Measurements from ENCODE around the gene TNFRSF14. TPM values are rescaled to one million over a fixed set of nuclear protein-coding genes. Genes with fewer than 3 reads are reported as not detected.

TNFRSF14 gene
- total RNA-seq, 1 donor from 2014 or later = 66.8 TPM

DNA sequence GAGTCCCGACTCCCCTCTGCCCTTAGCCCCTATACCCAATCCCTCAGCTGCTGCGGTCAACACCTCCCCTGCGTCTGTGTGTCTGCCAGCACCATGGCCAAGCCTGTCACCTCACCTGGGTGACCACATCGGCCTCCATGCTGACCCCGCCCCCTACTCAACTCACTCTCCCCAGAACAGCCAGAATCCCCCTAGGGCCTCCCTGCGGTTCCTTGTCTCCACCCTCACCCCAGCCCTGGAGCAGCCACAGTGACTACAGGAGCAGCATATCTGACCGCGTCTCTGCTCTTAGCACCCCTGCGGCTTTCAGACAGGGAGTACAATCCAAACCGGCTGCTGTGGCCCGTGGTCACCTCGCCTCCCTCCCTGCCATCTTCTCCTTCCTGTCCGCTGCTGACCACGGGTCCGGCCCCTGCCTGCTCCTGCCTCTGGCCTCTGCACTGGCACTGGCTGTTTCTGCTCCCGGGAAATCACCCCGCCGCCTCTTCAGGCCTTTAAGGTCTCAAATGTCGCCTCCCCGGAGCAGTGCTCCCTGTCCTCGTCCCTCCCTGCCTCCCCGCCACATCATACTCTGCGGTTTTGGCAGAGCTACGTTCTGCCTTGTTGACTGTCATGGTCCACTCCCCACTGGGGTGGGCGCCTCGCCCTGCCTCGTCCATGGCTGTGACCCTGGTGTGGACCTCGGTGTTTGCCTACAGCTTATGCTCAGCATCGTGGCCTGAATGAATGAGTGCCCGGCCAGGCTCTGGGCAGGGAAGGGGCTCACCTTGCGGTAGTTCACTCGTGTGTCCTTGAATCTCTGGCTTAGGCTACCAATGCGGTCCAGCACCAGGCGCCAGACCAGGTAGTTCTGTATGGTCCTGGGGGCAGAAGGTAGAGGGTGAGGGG is 41.5 kb downstream of the TNFRSF14 start:
- no peak for DNase-seq (ENCODE audit: low read depth in 2 of 2)

DNA sequence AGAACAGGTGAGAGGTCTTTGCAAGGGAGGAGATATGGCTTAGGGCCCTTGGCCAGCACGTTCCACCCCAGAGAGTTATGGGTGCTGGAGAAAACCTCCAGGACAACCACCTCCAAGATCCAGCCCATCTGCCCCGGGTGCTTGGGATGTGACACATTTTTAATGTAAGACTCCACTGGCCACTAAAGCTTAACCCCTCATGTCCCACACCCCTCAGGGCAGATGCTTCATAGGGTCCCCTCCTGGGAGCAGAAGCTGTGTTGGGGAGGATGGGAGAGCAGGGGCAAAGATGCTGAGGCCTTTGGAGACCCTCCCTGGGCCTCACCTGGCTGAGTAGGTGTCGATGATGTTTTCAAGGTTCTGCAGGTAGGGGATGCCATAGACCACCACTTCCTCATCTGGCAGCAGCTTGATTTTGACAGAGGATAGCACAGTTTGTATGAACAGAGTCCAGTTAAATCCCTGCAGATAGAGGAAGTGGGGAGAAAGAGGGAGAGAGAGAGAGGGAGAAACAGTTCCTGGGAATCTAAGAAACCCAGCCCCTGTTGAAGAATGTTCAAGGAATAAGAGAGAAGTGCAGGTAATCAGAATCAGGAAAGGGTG is 42.3 kb downstream of the TNFRSF14 start:
- no peak for DNase-seq (ENCODE audit: low read depth in 2 of 2)

DNA sequence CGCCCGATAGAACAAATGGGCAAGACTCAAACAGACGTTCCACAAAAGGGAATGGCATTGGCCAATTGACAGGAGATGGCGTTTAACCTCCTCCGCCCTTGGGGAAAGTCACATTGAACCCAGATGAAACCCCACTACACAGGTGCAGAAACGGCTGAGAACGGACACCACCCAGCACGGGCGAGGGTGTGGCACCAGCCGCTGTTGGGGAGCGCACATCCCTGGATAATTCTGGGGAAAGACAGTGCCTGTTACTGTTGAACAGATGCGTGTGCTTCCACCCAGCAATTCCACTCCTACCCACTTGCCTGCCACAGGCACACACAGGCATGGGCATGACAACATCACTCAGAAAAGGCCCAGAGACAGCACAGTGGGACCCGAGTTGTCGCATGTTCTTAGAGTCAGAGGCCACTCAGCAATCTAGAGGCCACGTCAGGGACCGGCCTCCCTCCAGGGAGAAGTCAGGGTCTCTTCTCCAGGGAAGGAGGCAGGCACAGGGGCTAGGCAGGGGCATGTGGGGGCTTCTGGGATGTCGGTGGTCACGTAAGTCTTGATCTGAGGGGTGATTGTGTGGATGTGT is 45.6 kb downstream of the TNFRSF14 start:
- DNase-seq (ENCODE audit: low read depth in 2 of 2) = no peak

DNA sequence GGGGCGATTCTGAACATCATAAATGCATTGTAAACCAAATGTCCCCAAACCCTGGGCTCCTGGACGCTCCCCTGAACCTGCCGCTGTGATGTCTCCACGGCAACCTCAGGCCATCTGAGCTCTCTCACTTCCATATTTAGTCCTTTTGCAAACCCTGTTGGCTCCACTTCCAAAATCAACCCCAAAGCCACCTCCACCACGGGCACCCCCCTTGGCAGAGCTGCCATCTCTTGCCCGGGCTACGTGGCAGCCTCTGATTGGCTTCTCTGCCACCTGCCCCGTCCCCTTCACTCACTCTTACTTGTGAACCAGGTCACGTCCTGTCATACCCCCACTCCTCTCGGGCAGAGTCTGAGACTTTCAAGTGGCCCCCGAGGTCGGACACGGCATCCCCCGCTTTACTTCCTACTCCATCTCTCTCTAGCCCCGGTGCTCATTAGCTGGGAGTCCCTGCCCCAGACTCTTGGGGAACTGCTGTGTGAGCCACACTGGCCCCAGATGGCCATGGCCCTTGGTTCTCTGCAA is 46.2 kb downstream of the TNFRSF14 start:
- DNase-seq (ENCODE audit: low read depth in 2 of 2) = no peak

DNA sequence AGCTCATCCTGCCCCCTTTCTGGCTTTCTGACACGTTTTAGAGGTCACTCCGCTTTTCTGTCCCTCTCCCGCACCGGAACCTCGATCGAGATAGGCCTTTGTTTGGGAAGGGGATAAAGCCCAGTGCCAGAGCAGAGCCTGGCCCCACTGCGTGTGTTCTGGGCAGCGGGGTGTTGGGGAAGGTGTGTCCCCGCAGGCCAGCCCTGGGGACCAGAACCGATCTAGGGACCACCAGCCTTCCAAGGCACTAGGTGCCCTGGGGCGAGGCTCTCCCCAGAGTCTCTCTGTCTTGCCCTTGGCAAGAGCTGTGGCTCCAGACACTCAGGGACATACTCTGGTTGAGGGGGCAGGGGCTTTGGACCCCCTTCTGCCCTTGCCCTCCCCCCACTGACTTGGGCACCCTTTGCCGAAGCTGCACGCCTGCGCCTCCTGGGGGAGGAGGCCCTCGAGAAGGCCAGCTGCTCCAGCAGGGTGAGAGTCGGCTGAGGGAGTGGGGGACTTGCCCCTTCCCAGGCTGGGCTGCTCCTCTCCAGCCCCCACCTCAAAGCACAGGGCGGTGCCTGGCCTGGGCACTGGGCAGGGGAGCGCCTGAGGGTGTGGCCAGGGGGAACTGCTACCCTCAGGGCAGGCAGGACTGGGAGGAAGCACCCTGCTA is 46.8 kb downstream of the TNFRSF14 start:
- no peak for DNase-seq (ENCODE audit: low read depth in 2 of 2)

DNA sequence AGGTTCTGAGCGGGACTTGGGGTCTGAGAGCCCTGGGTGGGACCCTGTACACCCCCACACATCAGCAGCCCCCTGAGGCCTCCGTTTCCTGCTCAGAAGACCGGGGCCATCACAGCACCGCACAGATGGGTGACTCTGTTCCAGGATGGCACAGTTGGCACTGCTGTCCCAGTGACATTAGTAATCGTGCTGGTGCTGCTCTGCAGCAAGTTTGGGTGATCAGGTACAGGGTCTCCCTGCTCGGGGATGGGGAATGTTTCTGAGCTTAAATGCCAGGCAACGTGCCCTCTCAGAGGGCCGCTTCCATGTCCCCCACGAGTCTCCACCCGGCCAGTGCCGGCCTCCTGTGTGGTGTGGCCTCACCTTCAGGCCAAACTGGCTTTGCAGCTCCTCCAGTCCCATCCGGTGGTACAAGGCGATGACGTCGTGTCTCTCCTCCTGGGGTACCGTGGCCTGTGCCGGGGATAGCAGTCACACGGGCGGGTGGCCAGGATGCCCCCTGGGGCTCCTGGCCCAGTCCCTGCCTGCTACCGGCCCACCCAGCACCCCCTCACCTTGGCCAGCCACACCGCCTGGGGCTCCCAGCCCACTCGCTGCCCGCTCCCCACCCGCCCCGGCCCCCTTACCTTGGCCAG is 47.5 kb downstream of the TNFRSF14 start:
- DNase-seq (ENCODE audit: low read depth in 2 of 2) = no peak

DNA sequence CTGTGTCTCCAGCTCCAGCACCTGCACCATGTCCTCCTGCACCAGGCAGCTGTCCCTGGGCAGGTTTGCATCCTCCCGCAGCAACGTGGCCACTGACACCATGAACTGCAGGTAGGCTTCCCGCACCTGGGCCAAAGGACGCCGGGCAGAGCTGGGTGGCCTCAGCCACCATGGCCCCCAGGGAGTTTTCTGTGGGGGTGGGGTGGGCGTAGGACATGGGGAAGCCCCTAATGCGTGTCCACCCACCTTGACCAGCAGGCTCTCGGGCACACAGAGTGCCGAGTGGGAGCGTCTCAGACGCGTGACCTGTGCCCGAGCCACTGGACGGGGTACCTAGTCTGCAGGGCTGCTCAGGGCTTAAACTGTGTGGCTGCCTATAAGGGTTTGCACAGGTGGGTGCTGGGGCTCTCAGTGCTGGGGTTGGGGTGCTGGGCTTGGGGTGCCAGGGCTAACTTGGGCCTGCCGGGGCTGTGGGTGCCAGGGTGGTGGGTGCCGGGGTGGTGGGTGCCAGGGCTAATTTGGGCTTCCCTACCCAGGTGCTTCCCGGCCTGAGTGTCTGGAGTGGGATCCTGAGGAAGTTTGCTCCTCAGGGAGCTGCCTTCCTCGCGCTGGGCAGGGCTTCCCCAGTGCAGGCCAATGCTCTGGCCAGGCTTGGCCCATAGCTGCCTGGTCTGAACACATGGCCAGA is 48.1 kb downstream of the TNFRSF14 start:
- no peak for DNase-seq (ENCODE audit: low read depth in 2 of 2)

DNA sequence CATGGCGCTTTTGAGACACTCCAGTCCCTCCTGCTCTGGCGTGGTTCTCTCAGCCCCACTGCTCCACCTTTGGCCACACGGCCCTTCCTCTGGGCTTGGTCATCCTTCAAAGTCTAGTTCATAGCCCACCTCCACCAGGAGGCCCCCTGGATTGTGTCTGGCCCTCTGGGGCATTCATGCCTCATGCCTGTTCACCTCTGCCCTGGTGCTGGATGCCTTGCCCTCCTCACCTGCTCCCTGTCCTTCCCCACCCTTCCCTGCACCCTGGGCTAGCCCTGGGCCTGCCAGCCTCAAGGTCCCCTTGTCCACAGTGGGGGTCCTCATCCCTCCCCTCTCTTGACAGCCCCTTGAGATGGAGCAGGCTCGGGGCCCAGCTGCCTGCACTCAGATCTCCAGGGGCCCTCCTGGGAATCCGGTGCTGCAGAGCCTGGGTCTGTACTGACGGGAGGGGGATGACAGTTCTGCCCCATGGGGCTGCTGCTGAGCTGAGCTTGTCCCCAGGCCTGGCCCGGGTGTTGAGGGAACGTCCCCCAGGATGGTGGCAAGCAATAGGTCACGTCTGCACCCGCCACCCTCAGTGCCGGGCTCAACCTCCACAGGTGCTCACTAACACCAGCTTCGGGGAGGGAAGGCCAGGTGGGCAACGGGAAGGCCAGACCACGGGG is 48.8 kb downstream of the TNFRSF14 start:
- DNase-seq (ENCODE audit: low read depth in 2 of 2) = no peak

DNA sequence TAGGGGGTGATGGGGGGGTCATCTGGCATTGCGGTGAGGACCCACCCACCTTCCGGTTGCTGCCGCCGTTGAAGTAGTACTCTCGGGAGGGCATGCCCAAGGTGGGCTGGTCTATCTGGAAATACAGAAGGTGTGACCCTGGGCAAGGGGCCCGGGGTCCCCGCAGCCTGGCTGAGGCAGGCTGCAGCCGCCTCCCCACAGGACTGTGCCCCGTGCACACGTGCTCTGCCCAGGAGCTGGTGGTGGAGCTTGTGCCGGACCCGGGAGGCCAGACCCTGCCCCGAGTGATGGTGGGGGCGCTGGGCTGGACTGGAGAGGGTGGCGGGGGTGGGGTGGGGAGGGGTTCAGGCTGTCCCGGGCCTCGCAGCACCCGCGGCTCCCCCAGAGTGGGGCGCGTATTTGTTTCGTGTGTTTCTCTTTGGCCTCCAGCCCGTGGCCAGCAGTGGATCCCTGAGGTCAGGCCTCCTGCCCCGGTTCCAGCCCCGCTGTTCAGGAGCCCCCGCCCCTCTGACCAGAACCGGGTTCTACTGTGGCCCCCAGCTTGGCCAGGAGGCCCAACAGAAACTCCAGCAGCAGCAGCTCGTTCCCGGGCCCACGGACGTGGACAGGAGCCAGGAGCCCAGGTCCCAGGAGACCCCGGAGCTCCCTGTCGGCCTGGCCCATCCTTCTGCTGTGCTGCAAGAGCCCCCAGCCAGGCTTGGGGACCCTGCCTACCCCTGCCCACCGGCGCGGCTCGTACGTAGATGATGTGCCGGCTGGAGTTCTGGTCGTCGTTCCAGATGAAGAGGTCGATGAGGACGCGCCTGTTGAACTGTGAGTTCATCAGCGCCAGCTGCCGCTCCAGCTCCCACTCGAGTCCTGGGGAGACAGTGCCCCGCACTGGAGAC is 49.6 kb downstream of the TNFRSF14 start:
- DNase-seq (ENCODE audit: low read depth in 2 of 2) = no peak

DNA sequence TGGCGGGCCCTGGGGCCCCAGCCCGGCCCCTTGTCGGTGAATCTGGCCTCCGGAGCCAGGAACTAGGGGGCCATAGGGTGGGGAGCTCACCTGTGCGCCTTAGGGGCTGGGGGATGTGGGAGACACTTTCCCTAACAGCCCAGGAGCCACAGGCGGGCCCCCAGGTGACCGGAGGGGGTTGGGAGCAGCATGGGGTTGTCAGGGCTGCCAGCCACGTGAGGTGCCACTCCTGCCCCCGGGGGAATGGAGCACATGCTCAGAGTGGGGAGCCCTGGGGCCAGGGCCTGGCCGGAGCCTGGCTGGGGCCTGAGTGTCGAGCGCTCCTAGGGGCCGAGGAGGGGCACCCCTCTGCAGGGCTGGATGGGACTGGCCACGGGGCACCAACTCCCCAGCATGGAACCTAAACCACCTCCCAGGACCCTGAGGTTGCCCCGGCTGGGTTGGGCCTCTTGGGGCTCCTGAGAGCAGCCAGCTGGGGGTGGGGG is 50.3 kb downstream of the TNFRSF14 start:
- no peak for DNase-seq (ENCODE audit: low read depth in 2 of 2)

DNA sequence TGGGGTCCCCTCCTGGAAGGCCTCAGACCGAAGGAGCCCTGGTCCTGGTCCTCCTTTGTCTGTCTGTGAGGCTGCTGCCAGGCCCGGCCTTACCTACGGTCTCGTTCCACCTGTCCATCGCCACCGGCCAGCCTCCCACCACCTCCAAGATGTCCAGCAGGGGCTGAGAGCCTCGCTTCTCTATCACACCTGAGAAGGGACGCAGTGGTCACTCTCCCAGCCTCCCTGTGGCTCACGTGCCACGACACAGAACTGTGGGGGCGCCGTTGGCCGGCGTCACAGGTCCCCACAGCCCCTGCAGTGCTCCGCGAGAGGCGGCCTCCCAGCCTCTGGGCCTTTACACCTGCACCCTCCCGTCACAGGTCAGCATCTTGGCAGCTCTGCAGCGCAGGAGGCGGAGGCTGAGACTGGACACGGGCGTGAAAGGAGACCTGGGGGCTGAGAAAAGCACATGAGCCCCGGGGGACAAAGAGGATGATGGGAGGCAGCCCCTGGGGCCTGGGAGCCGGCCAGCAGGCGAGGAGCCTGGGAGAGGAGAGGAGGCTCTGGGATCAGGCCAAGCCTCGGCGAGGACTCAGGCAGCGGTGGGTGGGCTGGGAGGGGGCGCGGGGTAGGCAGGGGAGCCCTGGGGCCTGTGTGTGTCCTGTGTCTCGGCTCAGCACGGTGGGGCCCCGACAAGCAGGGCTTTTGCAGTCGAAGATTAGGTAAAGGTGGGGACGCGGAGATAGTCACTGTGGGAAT is 50.9 kb downstream of the TNFRSF14 start:
- no peak for DNase-seq (ENCODE audit: low read depth in 2 of 2)

DNA sequence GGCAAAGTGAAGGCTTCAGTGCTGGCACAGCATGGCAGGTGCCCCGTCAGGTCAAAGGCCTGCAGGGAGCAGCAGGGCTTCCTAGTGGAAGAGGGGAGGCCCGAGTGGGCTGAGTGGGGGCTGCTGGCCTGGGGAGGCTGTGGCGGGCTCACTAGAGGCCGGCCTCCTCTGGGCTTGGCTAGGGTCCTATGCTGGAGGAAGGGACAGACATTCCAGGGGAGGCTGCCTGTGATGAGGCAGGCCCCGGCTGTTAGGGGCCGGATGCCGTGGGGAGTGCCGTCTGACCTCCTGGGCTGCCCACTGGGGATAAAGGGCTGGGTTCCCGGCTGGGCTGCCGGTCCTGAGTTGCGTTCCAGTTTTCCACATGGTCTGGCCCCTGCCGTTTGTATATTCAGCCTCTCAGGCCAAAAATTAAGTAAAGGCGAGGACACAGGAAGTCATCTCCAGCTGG is 51.5 kb downstream of the TNFRSF14 start:
- DNase-seq (ENCODE audit: low read depth in 2 of 2) = no peak

DNA sequence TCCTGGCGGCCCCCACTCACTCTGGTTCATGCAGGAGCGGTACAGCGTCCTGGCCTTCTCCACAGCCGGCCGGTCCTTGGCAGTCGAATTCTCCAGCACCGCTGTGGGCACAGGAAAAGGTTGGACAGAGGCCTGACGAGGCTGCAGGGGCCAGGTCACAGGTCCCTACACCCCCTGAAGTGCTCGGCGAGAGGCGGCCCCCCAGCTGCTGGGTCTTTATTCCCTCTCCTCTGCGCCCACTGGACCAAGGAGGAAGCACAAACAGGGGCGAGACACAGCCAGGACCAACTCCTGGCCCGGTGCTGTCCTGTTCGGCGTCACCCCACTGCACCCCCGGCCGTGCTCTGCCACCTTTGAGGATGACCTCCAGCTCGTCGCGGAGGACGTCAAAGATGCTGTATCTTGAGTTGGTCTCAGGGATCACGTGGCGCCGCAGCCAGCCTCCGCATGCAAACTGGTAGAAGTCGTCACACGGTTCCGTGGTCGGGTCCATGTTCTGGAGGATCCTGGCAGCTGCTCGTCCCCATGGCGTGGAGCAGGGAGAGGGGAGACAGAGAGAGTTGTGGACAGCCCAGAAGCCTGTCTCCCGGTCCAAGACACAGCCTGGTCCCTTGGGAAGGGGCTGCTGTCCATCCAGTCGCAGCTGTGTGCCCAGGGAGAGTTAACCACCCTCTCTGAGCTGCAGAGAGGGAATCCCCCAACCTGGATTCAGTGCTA is 53.3 kb downstream of the TNFRSF14 start:
- no peak for DNase-seq (ENCODE audit: low read depth in 2 of 2)

DNA sequence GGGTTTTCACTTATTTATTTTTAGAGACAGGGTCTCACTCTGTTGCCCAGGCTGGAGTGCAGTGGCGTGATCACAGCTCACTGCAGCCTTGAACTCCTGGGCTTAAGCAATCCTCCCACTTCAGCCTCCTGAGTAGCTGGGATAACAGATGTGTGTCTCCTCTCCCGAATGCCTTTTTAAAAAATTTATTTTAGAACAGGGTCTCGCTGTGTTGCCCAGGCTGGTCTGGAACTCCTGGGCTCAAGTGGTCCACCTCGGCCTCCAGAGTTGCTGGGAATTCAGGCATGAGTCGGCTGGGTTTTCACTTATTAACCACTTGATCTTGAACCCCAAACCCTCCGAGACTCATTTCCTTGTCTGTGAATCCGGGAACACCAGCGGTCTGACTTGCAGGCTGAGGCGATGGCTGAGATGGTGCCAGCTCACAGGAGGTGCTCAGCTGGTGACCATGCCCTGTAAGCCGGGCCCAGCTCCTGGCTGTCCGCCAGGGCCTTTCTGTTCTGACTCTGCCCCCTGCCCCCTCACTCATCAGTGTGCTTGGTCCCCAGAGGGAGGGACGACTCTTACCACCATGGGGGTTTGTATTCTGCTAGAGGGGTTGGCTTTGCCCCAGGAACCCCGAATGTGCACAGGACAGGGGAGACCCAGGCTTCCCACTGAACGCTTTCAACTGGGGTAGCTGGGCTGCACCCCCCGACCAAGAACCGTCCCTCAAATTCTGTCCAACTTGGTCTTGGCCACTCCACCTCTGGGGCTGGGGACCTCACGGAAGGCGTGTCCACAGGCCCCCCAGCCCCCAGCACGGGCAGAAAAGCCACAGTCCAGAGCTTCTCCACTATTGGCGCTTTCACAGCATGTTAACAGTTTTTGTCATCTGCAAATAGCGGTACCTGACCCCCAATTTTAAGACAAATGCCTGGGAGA is 54.1 kb downstream of the TNFRSF14 start:
- no peak for DNase-seq (ENCODE audit: low read depth in 2 of 2)

DNA sequence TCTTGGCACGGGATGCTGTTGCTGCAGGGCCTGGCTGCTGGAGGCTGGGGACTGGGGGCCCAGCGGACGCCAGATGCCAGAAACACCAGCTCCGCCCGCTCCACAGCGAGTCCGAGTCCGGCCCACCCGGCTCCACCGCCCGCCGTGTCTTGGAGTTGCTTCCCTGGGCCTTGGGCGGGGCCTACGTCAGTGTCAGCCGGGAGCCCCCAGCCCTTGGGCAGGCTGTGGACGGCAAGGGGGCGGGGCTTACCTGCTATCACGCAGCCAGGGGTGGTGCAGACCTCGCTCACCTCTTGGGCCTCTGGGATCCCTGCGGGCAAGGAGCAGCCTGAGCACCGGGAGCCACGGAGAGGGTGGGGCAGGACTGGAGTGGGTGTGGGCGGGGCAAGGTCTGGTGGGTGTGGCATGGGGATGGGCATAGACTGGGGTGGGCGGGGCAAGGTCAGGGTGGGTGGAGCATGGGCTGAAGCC is 54.9 kb downstream of the TNFRSF14 start:
- peak in 1 of 2 donors; percentile 22 for DNase-seq (ENCODE audit: low read depth in 2 of 2)
